HG02973 (cell line): ENCODE measurements around the gene XDH.

ENCODE experiments used
- ATAC-seq: cut with Tn5 transposase; IDR thresholded peaks from one replicate; pipeline ENCODE4 v1.9.1; 2021; ENCODE audit warnings: moderate library complexity; ENCODE audit not compliant: unreplicated experiment

The XDH gene

DNA sequence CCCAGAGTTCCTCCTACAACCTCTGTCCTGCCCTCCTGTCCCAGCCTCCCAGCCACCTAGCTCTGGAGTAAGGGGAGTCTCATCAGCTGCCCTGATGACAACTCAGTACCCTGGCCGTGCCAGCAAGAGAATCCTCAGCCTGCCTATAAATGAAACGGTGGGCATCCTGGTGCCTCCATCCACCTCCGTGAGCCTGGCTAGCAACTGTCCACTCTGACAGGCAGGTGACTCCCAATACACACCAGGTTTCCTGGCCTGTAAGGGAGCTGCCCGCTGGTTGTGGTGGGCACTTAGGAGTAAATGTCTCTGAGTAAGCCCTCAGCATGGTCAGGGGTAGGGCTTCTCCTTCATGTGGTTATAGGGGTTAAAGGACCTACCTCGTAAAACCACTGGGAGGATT, 81.5 kb downstream of the XDH start:
- no peak for ATAC-seq

DNA sequence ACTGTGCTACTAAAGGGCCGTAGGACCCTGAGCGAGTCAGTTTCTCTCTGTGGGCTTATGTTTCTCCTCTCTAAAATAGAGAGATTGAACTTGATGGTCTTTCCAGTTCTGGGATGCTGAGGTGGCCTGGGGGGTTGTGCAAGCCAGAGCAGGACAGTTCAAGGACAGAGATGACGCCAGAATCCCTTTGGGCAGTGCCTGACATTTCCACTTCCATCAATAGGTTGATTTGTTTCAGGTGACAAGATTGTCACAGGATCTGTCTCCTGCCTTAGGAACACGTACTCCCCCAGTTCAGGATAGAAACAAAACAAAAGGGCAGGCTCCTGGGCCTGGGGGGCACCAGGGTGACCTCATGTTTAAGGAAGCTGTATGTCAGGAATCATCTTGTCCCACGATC, 82.0 kb downstream of the XDH start:
- no peak for ATAC-seq

DNA sequence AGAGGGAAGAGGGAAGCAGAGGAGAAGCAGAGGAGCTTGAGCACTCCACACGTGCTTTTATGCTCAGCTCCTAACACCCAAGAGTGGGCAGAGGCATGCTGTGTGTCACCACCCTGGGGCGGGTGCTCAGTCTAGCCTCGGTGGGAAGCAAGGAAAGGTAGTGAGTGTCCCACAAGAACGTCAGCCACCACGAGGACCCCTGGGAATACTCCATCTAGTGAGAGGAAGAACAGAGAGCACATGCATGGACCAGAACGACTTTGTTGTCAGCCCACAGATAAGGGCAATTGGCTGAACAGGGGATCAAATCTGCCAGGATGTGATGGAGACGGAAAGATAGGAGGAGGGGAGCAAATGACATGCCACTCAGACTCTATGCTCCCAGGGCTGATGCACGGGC, 83.4 kb downstream of the XDH start:
- no peak for ATAC-seq

DNA sequence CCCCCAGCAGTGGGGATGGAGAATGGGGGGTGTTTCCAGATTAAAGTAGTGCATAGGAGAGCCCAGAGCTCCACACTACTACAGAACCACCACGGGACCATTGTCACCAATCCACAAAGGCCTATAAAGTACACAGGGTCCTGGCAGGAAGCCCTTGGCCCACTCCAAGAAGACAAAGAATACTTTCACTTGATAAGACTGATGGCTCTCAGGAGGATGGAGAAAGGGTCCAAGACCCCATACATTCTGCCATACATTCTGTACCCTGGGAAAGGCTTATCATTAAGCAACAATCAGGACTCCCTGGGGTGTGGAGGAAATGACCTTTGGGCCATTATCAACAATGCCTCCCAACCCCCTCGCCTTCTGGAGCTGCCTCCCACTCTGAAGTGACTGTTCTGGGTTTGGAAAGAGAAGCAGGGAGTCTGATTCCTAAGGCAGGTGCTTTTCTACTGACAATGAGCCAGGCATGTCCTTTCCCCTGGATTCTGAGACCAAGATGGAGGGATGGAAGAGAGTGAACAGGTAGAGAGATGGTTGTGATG, 85.4 kb downstream of the XDH start:
- no peak for ATAC-seq

DNA sequence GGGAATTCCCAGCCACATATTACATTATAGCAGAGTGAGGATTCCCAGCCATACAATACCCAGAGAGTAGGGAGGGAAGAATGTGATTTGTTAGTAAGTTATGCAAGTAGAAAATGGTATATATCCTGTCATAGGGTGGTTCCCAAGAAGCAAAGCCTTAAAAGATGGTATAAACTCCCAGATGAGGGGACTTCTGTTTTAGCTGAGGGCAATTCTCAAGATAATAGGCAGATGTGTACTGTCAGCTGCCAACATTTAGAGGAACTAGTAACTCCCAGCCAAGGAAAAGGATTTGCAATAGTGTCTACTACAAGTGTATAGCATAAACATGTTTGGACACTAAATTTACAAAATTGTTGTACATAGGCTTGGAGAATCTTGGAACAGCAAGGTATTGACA, 86.5 kb downstream of the XDH start:
- no peak for ATAC-seq

DNA sequence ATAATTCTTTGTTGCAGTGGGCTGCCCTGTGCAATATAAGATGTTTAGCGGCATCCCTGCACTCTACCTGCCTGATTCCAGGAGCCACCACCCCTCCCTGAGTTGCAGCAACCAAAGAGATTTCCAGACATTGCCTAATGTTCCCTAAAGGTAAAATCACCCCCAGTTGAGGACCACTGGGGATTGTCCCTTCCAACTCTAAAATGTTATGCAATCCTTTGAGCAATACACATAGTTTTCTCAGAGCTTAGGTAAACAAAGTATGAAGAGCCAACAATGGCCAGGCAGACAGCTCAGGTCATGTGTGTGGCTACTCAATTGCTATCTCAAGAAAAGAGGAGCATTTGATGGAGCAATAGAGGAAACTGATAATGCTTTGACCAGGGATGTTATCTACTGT, 87.0 kb downstream of the XDH start:
- no peak for ATAC-seq

DNA sequence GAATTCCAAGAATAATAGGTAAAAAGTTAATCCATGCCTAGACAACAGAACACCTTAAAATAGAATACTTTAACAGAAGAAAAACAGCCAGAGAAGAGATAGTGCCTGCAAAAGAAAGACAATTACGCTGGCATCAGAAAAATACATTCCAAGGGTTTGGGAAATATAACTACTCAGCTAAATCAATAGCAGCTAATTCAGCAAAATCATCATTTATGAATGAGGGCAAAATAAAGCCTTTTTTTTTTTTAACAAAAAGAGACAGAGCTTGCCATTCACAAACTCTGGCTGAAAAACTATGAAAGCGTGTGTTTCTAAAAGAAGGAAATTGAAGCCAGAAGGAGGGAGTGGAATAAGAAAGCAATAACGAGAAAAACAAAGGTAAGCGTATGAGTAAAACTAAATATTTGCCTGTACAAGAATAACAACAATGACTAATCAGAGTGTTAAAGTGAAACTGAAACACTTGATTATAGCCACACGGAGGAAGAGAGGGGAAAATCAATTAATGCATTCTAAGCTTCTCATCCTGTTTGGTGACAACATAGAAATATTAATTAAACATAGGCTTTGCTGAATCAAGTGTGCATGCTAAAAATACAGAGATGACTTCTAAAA, 90.4 kb downstream of the XDH start:
- ATAC-seq: peak; percentile 68

DNA sequence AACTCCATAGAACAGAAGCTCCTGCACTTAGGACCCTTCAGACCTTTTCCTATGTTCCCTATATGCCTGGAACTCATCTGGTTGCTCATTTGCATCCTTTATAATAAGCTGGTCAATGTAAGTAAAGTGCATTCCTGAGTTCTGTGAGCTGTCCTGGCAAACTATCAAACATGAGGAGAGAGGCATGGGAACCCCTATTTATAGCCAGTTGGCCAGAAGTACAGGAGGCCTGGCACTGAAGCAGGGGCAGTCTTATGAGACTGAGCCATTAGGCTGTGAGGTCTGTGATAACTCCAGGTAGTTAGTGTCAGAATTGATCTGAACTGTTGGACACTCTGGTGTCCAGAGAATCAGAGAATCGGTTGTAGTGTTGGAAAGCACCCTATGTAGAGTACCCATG, 92.2 kb downstream of the XDH start:
- ATAC-seq: no peak

DNA sequence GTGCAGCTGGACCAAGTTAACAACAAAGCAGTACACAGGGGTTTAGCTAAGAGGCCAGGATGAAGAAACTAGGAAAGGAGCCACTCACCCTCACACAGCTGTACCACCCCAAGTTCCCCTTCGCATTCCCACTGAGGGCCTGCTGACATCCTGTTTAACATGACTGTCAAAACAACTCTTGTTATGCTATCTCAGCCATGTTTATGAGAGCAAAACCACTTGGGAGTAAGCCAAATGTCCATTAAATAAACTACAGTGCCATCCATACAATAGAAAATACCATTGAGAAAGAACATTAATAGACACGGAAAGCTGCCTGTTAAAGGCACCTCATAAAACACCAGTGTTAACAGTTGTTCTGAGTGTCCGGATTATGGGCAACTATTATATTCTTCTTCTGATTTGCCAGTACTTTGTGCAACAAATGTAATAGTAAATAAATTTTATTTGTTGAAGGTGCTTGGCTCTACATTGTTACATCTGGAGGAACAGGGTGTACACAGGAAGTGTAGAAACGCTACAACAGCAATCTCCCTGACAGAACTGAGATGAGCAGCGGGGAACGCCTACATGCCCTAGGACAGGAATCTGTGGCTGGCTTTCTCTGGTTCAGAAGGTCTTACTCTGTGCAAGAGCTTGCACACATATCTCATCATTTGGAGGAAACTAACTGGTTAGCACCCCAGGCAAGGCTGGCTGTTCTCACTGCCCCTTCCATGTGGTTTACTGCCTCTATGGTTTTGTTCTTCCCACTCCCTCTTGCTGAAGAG, 95.0 kb downstream of the XDH start:
- ATAC-seq: peak; percentile 76

DNA sequence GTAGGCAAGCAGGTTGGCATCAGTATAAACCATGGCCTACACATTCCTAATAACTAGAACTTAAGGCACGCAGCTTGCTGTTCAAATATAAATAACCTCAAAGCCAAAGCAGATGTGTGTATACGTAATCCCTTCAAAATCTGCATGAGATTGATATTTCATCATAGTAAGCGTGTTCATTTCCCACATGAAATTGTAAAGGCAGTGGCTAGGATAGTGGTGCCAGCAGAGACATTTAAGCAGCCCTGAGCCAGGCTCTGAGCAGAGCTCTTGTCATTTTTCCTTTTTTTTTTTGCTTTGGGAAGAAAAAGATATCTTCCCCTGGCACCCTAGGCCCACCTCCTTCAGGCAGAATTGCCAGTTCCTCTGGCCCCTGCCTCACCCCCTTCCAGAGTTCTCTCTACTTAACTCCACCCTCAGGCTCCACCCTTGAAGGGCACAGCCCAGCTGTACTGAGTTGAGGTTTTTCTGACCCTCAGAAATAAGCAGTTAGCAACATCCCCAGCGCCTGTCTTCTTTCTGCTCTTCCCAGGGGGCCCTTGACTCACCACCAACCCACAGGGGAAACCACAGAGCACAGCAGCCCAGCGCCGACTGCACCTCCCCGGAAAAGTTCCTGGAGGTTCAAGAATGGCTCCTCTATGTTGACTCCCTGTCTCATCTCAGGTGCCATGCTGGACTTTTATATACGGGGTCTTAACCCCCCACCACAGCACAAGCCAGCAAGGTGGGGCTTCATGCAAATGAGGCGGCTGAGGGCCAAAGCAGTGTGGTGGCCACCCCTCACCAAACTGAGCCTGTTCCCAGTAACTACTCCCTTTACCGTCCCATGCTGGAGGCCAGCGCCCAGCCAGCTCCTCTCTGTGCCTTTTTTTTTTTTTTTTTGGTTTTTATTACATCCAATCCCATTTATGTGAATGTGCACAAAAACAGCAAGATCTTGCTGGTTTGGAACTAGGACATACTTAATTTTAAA, 95.9 kb downstream of the XDH start:
- no peak for ATAC-seq

DNA sequence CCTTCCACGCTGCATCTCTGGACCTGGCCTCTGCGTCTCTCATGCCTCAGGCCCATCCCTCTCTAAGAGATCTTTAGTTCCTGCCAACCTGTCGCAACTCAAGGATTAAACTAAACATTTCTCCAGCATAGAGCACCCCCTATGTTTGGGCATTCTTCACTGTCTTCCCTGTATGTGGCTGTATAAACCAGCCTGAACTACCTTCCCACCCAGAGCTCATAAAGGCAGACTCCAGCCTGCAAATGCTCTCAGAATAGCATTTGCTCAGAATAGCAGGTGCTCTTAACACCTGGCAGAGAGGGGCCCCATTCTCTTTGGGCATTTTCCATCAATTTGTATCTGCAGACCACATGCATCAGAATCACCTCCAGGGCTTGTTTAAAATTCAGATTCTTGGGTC, 97.1 kb downstream of the XDH start:
- no peak for ATAC-seq

DNA sequence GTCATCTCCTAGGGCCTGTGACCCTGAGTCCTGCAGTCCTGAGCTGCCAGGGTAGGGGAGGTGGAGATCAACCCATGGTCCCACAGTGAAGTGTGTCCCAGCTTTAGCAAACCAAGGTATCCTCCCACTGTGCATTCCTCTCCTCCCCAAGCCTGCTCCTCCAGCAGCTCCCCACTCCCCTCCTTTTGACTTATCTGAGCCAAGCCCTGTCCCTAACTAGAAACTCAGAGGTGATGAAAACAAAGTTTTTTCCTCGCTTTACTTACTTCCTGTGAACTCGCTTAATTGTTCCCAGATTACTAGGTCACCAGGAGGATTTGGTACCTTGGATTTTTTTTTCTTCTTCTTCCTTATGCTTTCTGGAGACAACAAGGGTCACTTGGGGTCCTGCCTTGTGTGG, 99.8 kb downstream of the XDH start:
- no peak for ATAC-seq

DNA sequence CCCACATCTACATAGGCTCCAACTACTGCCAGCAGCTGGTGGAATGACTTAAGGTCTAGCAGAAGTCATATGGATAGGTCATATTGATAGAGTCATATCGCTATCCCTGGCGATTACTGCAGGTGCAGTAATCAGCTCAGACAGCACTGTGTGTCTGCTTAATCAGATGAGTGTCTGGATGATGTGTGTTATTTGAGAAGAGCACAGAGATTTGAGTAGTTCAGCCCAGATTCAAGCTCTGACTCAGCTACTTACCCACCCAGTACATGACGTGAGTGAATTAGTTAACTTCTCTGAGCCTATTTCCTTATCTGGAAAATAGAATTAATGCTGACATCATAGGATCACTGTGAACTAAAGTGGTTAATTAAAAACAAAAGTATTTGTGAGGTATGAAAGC, 101.6 kb downstream of the XDH start:
- ATAC-seq: no peak

DNA sequence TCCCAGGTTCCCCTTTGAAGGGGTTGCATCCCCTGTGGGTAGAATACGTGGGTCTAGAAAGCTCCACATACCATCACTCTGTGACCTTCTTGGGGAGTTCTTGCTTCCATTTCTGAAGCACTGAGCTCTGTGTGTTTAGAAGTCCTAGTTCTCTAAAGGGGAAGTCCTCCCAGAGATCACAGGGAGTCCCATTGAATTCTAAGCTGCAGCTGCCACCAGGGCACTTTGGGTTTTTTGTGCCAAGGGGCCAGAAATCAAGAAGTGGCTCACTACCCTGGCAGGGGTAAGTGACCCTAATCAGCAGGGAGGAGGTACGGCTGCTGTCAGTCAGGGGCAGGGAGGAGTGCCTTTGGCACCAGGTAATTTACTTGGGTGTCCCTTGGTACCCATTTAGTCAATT, 109.7 kb downstream of the XDH start:
- no peak for ATAC-seq

DNA sequence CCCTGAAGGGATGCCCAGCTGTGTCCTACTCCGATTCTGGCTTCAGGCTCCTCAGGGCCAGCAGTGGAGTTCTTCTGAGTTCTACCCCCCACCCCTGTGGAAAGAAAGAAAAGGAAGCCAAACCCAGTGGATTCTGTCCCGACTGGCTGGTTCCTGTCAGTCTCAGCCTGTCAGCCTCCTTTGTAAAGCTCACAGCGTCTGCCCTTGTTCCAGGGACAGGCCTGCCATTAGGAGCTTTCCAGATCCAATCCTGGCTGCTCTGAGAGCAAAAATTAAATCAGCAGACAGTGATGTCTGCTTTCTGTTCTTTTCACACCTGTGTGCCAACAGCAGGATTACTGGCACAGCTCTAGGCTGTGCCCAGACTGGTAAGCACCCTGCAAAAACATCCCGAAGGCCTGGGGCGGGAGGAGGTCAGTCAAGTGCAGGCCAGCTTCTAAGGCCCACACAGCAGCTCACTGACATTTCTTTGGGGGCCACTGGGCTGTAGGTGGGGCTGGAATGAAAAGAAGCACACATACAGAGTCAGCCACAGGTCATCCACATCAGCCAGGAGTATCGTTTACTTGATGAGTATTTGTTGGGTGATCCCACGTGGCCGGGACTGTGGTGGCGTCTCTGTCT, 111.5 kb downstream of the XDH start:
- no peak for ATAC-seq

DNA sequence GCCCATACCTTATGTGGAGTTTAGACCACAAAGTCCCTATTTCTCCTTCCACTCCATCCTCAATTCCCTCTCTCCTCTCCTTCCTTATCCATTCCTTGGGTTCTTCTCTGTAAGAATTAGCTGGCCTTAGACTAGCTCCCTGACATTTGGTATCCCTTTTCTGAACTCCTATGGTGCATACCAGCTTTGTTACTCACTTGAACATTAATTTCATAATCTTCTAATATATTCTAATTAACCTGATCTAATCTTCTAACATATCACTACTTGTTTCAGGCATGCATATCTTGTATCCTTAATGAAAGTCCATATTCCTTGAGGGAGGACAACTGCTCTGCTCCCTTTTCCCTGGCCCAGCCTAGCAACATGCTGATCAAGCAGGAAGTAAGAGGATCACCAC, 114.2 kb downstream of the XDH start:
- no peak for ATAC-seq

DNA sequence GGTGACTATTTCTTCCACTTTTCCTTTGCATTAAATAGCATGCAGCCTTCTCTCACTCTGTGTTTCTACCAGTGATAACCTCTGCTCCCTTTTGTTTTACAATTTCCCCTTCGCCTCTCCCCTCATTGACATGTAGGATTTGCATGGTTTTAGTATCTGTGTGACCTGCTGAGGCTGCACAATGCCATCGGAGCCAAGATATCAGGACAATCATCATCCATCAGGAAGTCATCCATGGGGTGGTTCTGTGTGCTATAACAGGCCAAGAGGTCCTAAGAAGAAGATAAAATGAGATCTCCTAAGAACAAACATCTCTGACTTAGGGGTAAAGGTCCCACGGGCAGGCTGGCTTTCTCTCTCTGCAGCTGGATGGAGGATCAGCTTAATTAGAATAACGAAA, 115.0 kb downstream of the XDH start:
- ATAC-seq: no peak

DNA sequence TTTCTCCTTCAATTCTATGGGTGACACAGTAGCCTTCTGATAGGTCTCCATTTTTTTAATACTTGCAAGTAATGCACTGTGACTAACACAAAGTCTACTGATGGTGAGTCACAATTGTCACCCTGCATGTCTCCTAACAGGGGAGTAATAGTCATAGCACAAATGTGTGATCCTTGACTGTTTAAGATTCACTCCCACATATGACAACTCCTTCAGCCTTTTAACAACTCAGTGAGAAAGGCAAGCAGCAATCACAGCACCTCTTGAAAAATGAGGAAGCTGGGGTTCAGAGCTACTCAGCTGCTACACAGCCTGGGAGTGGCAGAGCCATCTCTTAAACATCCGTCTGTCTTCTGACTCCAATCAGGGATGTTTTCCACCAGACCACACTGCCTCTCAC, 116.8 kb downstream of the XDH start:
- no peak for ATAC-seq

DNA sequence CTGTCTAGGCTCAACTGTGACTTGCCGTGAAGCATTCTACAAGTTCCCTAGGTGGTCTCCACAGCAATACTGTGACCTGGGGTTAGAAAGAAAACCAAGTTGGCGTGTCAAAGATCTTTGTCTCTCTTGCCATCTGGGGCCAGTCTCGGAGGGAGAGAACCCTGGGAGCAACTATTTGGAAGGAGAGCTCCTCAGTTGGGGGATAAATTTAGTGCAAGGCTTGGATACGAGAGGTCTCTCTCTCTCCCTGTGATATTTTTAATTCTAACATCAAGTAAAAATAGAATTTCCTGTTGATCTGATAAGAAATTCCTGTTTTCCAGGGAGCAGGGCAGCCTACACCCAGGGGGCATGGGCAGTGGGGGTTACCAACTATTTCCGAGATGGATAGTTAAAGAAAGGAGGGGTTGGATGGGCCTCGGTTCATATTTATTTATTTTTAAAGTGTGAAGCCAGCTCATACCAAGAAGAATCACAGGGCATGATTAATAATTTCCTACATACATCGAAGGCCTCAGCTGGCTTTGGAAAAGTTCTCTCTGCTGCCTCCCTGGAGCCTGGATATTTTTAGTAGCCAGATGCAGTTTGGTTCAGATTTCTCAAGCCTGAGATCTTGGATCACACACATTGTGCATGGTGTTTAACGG, 117.8 kb downstream of the XDH start:
- no peak for ATAC-seq

DNA sequence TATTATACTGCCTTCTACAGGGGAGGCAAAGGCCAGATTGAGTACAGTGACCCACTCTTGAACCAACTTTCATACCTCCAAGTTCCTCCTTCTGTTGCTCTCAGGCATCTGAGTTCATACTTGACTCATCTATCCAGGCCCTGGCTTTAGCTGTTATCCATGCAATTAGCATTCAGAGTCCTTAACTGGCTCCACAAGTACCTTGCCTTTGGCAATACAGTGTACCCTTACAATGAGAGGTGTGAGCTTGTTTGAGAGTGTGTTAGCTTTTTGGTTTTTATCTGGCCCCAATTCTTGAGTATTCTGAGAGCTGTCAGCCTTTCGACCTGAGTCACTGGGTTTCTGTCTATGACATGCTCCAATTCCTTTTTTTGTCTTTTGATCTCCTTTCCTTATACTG, 120.3 kb downstream of the XDH start:
- no peak for ATAC-seq

DNA sequence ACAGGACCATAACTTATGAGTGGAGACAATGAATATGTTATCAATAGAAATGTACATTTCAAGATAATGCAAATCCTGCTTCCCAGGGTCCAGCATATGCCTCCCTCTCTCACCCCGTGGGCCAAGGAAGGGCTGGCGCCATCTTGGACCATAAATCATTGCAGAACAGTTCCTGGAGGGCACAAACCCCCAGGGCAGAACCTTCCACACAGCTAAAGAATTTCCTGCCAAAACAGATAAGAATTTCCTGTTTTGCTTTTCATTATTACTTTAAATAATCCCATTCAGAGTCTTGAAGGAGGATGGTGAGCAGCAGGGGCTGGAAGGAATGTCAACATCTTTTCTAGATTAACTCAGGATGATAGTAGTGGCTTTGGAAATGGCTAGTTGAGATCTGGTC, 126.9 kb downstream of the XDH start:
- ATAC-seq: no peak
